Tibial nerve (tissue), 4 donors: Measurements from ENCODE around the gene GJB2. TPM values are rescaled to one million over a fixed set of nuclear protein-coding genes. Genes with fewer than 3 reads are reported as not detected.
A peak's percentile ranks its signal among the peaks of the same experiment; 100 is the strongest.

Source experiments
- DNase-seq, 2 donors: peaks; one replicate each; pipeline ENCODE4 v3.0.0-alpha.2; 2019; ENCODE audit warnings: low spot score in 2 of 2
- H3K27ac ChIP-seq, 4 donors: fragments of 200-600 bp; sonication (generic) in 3 of 4; one replicate each; pipeline ENCODE4 v1.5.1; 2017 to 2019; ENCODE audit warnings: mild to moderate bottlenecking in 1 of 4
- H3K27me3 ChIP-seq, 2 donors: fragments of 200-600 bp; sonication (generic) in 1 of 2; one replicate each; pipeline versions ENCODE4 v1.5.1 to v1.6.0; 2017 to 2019
- H3K36me3 ChIP-seq, 3 donors: fragments of 200-600 bp; sonication (generic); one replicate each; pipeline ENCODE4 v1.5.1; 2018 to 2019
- H3K4me1 ChIP-seq, 4 donors: fragments of 200-600 bp; sonication (generic) in 3 of 4; one replicate each; pipeline ENCODE4 v1.5.1; 2017 to 2019
- H3K4me3 ChIP-seq, 4 donors: fragments of 200-600 bp; sonication (generic) in 3 of 4; one replicate each; pipeline ENCODE4 v1.5.1; 2017 to 2019; ENCODE audit warnings: mild to moderate bottlenecking in 1 of 4, moderate library complexity in 1 of 4
- H3K9me3 ChIP-seq, 4 donors: fragments of 200-600 bp; sonication (generic) in 3 of 4; one replicate each; pipeline ENCODE4 v1.5.1; 2017 to 2019
- EP300 ChIP-seq, 2 donors: sonication (generic); formaldehyde crosslinking; IDR thresholded peaks; one replicate each; pipeline ENCODE4 v1.6.1; 2017; ENCODE audit warnings: antibody characterized with exemption in 2 of 2, mild to moderate bottlenecking in 1 of 2
- POLR2A ChIP-seq, 2 donors: fragments of 450-650 bp; IDR thresholded peaks; one replicate each; pipeline ENCODE4 v1.6.1; 2017; ENCODE audit warnings: antibody characterized with exemption in 2 of 2, mild to moderate bottlenecking in 2 of 2, moderate library complexity in 2 of 2
- WGBS, 2 donors: methylation state at CpG; one replicate each; pipeline ENCODE4 v1.1.5; 2018; 5-methylcytosine and 5-hydroxymethylcytosine counted together
- total RNA-seq, 4 donors: library from RNA; depleted of rRNA; stranded (reverse); fragments of >200 nt; gene quantifications; one replicate each; pipeline ENCODE4 v1.1.0, GENCODE V29; 2016
- TF ChIP-seq, protein P1 (sequence below), 5 experiments: fragments of 200-600 bp in 3 of 5; fragments of 450-650 bp in 2 of 5; sonication (generic) in 3 of 5; IDR thresholded peaks; one replicate each; pipeline ENCODE4 v1.5.1; 2016 to 2019; ENCODE audit warnings: antibody characterized with exemption in 5 of 5, mild to moderate bottlenecking in 3 of 5, moderate library complexity in 2 of 5

The GJB2 gene
- total RNA-seq, 4 donors from 2014 or later, result 0.20 to 3.3 (median 1.3) TPM

DNA sequence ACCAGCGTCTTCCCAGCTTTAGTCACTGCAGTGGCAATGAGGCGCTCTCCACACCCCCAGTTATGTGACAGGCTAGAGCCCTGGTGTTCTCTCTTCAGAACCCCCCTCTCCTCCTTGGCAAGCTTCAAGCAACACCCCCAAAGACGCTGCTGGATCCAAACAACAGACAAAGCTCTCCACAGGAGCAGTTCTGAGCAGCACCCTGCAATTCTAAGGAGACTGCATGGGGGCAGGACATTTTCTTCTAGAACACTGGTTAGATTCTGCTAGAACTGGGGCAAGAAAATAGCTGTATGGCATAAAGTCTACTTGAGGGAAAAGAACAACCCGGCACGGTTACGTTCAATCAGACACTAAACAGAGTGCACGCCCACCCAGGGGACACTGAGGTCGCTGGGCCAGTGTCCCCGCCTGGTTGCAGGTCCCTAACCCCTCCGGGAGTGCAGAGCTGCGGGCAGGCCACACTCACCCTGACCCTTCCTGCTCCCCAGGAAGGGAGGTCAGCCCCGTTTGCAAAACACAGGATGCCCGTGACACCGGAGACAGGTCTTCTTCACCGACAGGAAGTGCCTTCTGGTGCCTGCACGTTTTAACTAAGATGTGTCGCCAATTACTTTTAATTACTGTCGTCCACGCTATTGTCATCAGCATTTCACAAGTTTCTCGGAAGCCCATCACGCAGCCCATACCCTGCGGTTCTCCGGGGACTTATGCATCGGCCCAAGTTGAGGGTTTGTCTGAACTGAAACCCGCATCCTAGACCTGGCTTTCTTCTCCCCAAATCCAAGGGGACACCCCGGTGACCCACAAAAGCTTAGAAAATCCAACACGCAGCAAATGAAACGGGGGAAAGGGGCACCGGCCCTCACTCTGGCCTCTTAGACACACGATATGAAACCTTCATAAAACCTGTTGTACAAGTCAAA, 38.4 kb upstream of the GJB2 start:
- Histone ChIP-seq H3K4me3 (peak overlapping the region in 3 of 4 donors; percentile 26 to 34 (median 26)), H3K27ac (no peak overlapping the region), H3K4me1 (peaks cover 0 to 18% (median 3%) of the 10 kb centered on the region in 4 donors), H3K36me3 (no peaks in the 10 kb centered on the region), H3K27me3 (peaks cover 0 to 51% of the 10 kb centered on the region in 2 donors), H3K9me3 (no peaks in the 10 kb centered on the region)
- no peak for TF ChIP-seq EP300 (IDR thresholded peaks at IDR 0.05)
- TF ChIP-seq POLR2A (IDR thresholded peaks at IDR 0.05), result no peak
- TF ChIP-seq, protein P1, sequence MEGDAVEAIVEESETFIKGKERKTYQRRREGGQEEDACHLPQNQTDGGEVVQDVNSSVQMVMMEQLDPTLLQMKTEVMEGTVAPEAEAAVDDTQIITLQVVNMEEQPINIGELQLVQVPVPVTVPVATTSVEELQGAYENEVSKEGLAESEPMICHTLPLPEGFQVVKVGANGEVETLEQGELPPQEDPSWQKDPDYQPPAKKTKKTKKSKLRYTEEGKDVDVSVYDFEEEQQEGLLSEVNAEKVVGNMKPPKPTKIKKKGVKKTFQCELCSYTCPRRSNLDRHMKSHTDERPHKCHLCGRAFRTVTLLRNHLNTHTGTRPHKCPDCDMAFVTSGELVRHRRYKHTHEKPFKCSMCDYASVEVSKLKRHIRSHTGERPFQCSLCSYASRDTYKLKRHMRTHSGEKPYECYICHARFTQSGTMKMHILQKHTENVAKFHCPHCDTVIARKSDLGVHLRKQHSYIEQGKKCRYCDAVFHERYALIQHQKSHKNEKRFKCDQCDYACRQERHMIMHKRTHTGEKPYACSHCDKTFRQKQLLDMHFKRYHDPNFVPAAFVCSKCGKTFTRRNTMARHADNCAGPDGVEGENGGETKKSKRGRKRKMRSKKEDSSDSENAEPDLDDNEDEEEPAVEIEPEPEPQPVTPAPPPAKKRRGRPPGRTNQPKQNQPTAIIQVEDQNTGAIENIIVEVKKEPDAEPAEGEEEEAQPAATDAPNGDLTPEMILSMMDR (IDR thresholded peaks at IDR 0.05), result no peak
- 41 to 45% methylated on average over 30 of the region's 30 CpGs for WGBS, 2 donors
- no peak for DNase-seq

DNA sequence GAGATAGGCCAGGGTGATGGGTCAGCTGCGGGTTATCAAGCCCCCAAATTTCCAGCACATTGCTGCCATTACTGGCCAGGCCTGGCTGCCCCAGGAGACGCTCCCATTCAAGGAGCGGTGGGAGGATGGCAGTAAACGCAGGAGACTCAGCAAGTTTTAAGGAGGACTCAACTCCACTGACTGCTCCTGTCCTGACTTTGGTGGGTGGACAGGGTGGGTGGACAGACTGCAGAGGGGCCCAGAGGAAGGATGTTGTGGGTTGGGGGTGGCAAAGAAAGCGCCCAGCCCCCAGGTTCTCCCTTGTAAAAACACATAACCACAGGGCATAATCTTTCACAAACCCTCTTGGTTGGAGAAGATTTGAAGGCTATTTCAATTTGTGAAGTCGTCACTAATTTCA, 35.0 kb upstream of the GJB2 start:
- Histone ChIP-seq H3K36me3 (no peaks in the 10 kb centered on the region), H3K4me3 (no peak overlapping the region), H3K27me3 (peaks cover 0 to 35% of the 10 kb centered on the region in 2 donors), H3K4me1 (peaks cover 0 to 17% (median 3%) of the 10 kb centered on the region in 4 donors), H3K27ac (no peak overlapping the region), H3K9me3 (no peaks in the 10 kb centered on the region)
- DNase-seq, result no peak
- TF ChIP-seq, protein P1 (IDR thresholded peaks at IDR 0.05), result no peak
- TF ChIP-seq EP300 (IDR thresholded peaks at IDR 0.05), result no peak
- no peak for TF ChIP-seq POLR2A (IDR thresholded peaks at IDR 0.05)
- 51 to 55% methylated on average over 6 of the region's 6 CpGs for WGBS, 2 donors

DNA sequence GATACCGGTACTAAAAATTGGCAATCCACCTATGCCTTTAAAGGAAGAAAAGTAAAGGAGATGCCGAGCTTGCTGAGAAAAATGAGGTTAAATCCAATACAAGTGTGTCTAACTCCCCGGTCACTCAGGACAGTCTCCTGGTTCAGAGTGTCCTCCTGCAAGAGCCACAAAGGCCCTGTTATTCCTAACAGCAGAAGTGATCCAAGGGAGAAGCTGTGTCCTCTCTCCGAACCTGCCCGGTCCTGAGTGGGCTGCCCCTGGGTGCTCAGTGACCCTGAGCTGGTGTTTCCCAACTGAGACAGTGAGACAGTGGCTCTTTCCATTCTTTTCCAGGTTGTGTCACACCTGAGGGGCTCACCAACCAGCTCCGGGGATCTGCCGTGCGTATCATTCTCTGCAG, 34.5 kb upstream of the GJB2 start:
- H3K27ac ChIP-seq, result no peak overlapping the region
- 70 to 77% methylated on average over 6 to 8 of the region's 8 CpGs for WGBS, 2 donors
- H3K9me3 ChIP-seq, result no peaks in the 10 kb centered on the region
- DNase-seq, result no peak
- no peak for TF ChIP-seq POLR2A (IDR thresholded peaks at IDR 0.05)
- TF ChIP-seq, protein P1 (IDR thresholded peaks at IDR 0.05), result no peak
- TF ChIP-seq EP300 (IDR thresholded peaks at IDR 0.05), result no peak
- H3K4me3 ChIP-seq, result no peak overlapping the region
- H3K36me3 ChIP-seq, result no peaks in the 10 kb centered on the region
- peaks cover 0 to 13% (median 3%) of the 10 kb centered on the region in 4 donors for H3K4me1 ChIP-seq
- peaks cover 0 to 31% of the 10 kb centered on the region in 2 donors for H3K27me3 ChIP-seq

DNA sequence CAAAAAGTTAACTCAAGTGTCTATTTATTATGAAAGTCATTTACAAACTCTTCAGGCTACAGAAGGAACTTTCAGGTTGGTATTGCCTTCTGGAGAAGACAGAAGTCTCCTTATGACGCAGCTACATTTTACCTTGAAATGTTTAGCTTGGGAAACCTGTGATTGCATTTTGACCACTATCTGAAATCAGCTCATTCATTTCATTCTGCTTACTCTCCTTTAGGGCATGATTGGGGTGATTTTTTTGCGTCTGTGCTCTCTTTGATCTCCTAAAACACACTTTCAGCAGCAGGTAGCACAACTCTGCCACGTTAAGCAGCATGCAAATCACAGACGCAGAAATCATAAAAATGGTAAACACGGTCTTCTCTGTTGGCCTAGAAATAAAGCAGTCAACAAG, 29.8 kb upstream of the GJB2 start:
- no peak for DNase-seq
- no peaks in the 10 kb centered on the region for H3K27me3 ChIP-seq

More for the DNA sequence above, 29.8 kb upstream of the GJB2 start:
- no peak overlapping the region for H3K4me3 ChIP-seq
- H3K4me1 ChIP-seq, result no peaks in the 10 kb centered on the region
- no peak overlapping the region for H3K27ac ChIP-seq
- 70 to 74% methylated on average over 5 of the region's 5 CpGs for WGBS, 2 donors
- H3K9me3 ChIP-seq, result no peaks in the 10 kb centered on the region
- TF ChIP-seq, protein P1 (IDR thresholded peaks at IDR 0.05), result no peak
- TF ChIP-seq EP300 (IDR thresholded peaks at IDR 0.05) (no peak), POLR2A (IDR thresholded peaks at IDR 0.05) (no peak)
- H3K36me3 ChIP-seq, result no peaks in the 10 kb centered on the region
